Ramos (cell line): ENCODE results near the gene SOAT2.

Experiments used
- in situ Hi-C: fragments of 300-500 bp; cut with MboI; formaldehyde crosslinking; loops from one replicate; pipeline ENCODE4 v1.14.3; 2022; ENCODE audit warnings: low sequenced_read_pairs; ENCODE audit not compliant: unreplicated experiment

The SOAT2 gene

GRCh38 chr12:53171725-53172329 lies 68.5 kb downstream of the SOAT2 start:
- in situ Hi-C loops, result no loop called here

GRCh38 chr12:53172352-53172751 lies 69.1 kb downstream of the SOAT2 start:
- in situ Hi-C loops, result no loop called here

- in situ Hi-C loops, result no loop called here
Measured at GRCh38 chr12:53173085-53173715, 69.9 kb downstream of the SOAT2 start.
